Keratinocyte (primary cell): ENCODE data around the gene FAM227A. TPM values are rescaled to one million over a fixed set of nuclear protein-coding genes. Genes with fewer than 3 reads are reported as not detected.

ENCODE experiments used
- DNase-seq: peaks from one replicate; pipeline ENCODE4 v3.0.0-alpha.2; 2011; ENCODE audit warnings: low read depth, missing footprints, low spot score
- FAIRE-seq: peaks from 2 replicates; lab custom pipeline; 2011; peaks lifted over from hg19 to GRCh38; lab: Jason Lieb, UNC
- H2AFZ ChIP-seq: 2 replicates; pipeline ENCODE4 v1.6.0; 2012; ENCODE audit warnings: low read length, control low read depth, inconsistent platforms; ENCODE audit not compliant: control insufficient read depth
- H3K27ac ChIP-seq: 2 replicates; pipeline ENCODE4 v1.5.1; 2011; ENCODE audit warnings: low read length; ENCODE audit not compliant: control insufficient read depth, insufficient read depth
- H3K27me3 ChIP-seq: 3 replicates; pipeline ENCODE4 v1.6.0; 2011; ENCODE audit warnings: low read length; ENCODE audit not compliant: control insufficient read depth, insufficient read depth; ENCODE audit errors: extremely low read depth
- H3K36me3 ChIP-seq, 2 experiments: 2 replicates in 1 of 2; 3 replicates in 1 of 2; pipeline ENCODE4 v1.5.1; 2011; ENCODE audit warnings: low read length in 2 of 2, mild to moderate bottlenecking in 1 of 2; ENCODE audit not compliant: control insufficient read depth in 2 of 2, insufficient read depth in 2 of 2; ENCODE audit errors: extremely low read depth in 1 of 2
- H3K4me1 ChIP-seq: 3 replicates; pipeline ENCODE4 v1.5.1; 2011; ENCODE audit warnings: low read length; ENCODE audit not compliant: control insufficient read depth, insufficient read depth; ENCODE audit errors: extremely low read depth
- H3K4me2 ChIP-seq: 3 replicates; pipeline ENCODE4 v1.6.0; 2011; ENCODE audit warnings: low read depth, low read length; ENCODE audit not compliant: control insufficient read depth, insufficient read depth; ENCODE audit errors: extremely low read depth
- H3K4me3 ChIP-seq, 3 experiments: fragments of 200-600 bp in 1 of 3; sonication (generic) in 1 of 3; 2 replicates in 2 of 3; 3 replicates in 1 of 3; pipeline ENCODE4 v1.5.1; 2011 to 2016; ENCODE audit warnings: low read length in 3 of 3, mild to moderate bottlenecking in 3 of 3, control low read depth in 2 of 3, inconsistent platforms in 1 of 3, low read depth in 1 of 3, mixed read lengths in 1 of 3, mixed run types in 1 of 3, moderate library complexity in 1 of 3; ENCODE audit not compliant: control insufficient read depth in 2 of 3, insufficient read depth in 2 of 3; ENCODE audit errors: extremely low read depth in 1 of 3
- H3K79me2 ChIP-seq: 2 replicates; pipeline ENCODE4 v1.6.0; 2012; ENCODE audit warnings: low read length; ENCODE audit not compliant: control insufficient read depth, insufficient read depth
- H3K9ac ChIP-seq: 3 replicates; pipeline ENCODE4 v1.6.0; 2011; ENCODE audit warnings: low read length; ENCODE audit not compliant: control insufficient read depth, insufficient read depth; ENCODE audit errors: extremely low read depth
- H3K9me1 ChIP-seq: 3 replicates; pipeline ENCODE4 v1.6.0; 2011; ENCODE audit warnings: low read length; ENCODE audit not compliant: control insufficient read depth, insufficient read depth; ENCODE audit errors: extremely low read depth
- H3K9me3 ChIP-seq: 2 replicates; pipeline ENCODE4 v1.5.1; 2012; ENCODE audit warnings: low read depth, low read length; ENCODE audit not compliant: control insufficient read depth
- H4K20me1 ChIP-seq: 3 replicates; pipeline ENCODE4 v1.6.0; 2011; ENCODE audit warnings: low read length; ENCODE audit not compliant: control insufficient read depth, insufficient read depth; ENCODE audit errors: extremely low read depth
- EZH2 ChIP-seq: IDR thresholded peaks from one replicate; pipeline ENCODE4 v1.6.1; 2012; ENCODE audit warnings: inconsistent platforms, mild to moderate bottlenecking, low read length, moderate library complexity
- dilution Hi-C: fragments of 300-500 bp; cut with MboI; formaldehyde crosslinking; loops from one replicate; pipeline ENCODE4 v1.7.0; 2020; ENCODE audit warnings: low sequenced_read_pairs; ENCODE audit not compliant: extremely low pct_ligation_motif_present
- polyA plus RNA-seq, 5 experiments: library from polyadenylated mRNA; depleted of rRNA in 3 of 5; stranded (reverse) in 3 of 5; stranded (forward) in 1 of 5; unstranded in 1 of 5; fragments of >200 nt; gene quantifications; 1 replicate in 1 of 5; 2 replicates in 3 of 5; 3 replicates in 1 of 5; pipeline versions ENCODE4 v1.2.1 to v1.2.3, GENCODE V29; 2011 to 2012; ENCODE audit warnings: missing spikeins in 2 of 5, low read depth in 1 of 5, low replicate concordance in 1 of 5
- TF ChIP-seq, protein P1 (sequence below), 3 experiments: IDR thresholded peaks in 1 of 3; conservative IDR thresholded peaks in 1 of 3; optimal IDR thresholded peaks in 1 of 3; 2 replicates in 2 of 3; 3 replicates in 1 of 3; pipeline versions ENCODE3 to v1.5.1; 2011; ENCODE audit warnings: low read length in 3 of 3, mild to moderate bottlenecking in 3 of 3, moderate library complexity in 2 of 3, control low read depth in 1 of 3, inconsistent platforms in 1 of 3; ENCODE audit not compliant: insufficient read depth in 2 of 3; ENCODE audit errors: extremely low read depth in 1 of 3

The FAM227A gene
- polyA plus RNA-seq, 1 donor (not counting 4 experiments of a cell fraction or from before 2014, with no cell fraction given) = 1.1 TPM

DNA sequence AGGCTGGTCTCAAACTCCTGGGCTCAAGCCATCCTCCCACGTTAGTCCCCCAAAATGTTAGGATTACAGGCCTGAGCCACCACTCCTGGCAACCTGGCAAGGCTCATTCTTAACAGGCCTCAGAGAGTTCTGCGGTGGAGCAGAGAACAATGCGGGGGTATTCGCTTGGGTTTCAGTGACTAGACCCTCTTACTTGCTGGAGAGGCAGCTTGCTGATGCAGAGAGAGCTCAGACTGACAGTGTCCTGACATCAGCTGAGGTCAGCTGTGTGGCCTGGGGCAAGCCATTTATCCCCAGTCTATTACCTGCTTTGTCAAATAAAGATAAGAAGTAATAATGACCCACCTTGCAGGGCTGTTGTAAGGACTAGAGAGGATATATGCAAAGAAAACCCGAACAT is 46.0 kb downstream of the FAM227A start:
- Histone ChIP-seq H3K27me3 (no peaks in the 10 kb centered on the region), H4K20me1 (no peaks in the 10 kb centered on the region), H3K9ac (no peak overlapping the region), H3K27ac (no peak overlapping the region), H3K9me1 (no peaks in the 10 kb centered on the region), H2AFZ (no peak overlapping the region), H3K36me3 (no peaks in the 10 kb centered on the region), H3K4me2 (no peak overlapping the region), H3K9me3 (no peaks in the 10 kb centered on the region), H3K79me2 (no peaks in the 10 kb centered on the region), H3K4me1 (peaks cover 7% of the 10 kb centered on the region), H3K4me3 (no peak overlapping the region)
- dilution Hi-C loops = no loop called here
- TF ChIP-seq, protein P1, sequence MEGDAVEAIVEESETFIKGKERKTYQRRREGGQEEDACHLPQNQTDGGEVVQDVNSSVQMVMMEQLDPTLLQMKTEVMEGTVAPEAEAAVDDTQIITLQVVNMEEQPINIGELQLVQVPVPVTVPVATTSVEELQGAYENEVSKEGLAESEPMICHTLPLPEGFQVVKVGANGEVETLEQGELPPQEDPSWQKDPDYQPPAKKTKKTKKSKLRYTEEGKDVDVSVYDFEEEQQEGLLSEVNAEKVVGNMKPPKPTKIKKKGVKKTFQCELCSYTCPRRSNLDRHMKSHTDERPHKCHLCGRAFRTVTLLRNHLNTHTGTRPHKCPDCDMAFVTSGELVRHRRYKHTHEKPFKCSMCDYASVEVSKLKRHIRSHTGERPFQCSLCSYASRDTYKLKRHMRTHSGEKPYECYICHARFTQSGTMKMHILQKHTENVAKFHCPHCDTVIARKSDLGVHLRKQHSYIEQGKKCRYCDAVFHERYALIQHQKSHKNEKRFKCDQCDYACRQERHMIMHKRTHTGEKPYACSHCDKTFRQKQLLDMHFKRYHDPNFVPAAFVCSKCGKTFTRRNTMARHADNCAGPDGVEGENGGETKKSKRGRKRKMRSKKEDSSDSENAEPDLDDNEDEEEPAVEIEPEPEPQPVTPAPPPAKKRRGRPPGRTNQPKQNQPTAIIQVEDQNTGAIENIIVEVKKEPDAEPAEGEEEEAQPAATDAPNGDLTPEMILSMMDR (optimal IDR thresholded peaks at IDR 0.05 in 1 of 3, IDR thresholded peaks at IDR 0.05 in 1 of 3, conservative IDR thresholded peaks at IDR 0.05 in 1 of 3; ENCODE audit: extremely low read depth in 1 of 3, insufficient read depth in 2 of 3, low read length in 3 of 3) = no peak
- TF ChIP-seq EZH2 = no peak
- DNase-seq = no peak
- FAIRE-seq = no peak

DNA sequence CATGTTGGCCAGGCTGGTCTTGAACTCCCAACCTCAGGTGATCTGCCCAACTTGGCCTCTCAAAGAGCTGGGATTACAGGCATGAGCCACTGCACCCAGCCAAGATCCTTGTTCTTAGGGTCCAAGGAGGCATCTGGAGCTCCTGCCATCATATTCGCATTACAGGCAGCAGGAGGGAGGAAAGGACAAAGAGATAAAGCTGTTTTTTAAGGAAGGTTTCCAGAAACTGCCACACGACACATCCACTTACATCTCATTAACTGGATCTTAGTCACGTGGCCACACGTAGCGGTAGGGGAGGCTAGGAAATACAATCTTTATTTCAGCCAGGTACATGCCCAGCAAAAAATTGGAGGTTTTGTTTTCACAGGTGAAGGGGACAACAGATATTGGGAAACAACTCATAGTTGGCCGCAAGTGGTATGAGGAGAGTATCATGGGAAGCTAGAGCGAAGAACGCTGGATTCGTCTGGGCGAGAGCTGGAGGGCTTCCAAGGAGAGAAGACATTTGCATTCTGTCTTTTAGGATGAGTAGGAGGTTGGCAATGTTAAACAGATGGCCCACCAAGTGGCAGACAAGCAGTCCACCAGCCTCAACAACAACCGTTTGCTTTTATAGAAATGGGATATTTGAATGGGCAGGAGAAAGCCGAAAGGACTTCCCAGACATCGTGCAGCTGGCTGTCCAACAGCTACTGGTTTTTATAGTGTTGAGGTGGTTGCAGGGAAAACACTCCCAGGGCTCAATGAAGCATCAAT is 47.0 kb downstream of the FAM227A start:
- H4K20me1 ChIP-seq = no peaks in the 10 kb centered on the region
- FAIRE-seq = no peak
- no peak overlapping the region for H3K4me3 ChIP-seq
- H3K79me2 ChIP-seq = no peaks in the 10 kb centered on the region
- no peak for DNase-seq
- no peak overlapping the region for H3K4me2 ChIP-seq
- dilution Hi-C loops = no loop called here
- H3K36me3 ChIP-seq = no peaks in the 10 kb centered on the region
- no peak overlapping the region for H3K9ac ChIP-seq
- no peak overlapping the region for H3K27ac ChIP-seq
- no peak overlapping the region for H2AFZ ChIP-seq
- no peaks in the 10 kb centered on the region for H3K9me3 ChIP-seq
- H3K9me1 ChIP-seq = no peaks in the 10 kb centered on the region
- no peaks in the 10 kb centered on the region for H3K27me3 ChIP-seq
- TF ChIP-seq EZH2 = no peak
- TF ChIP-seq, protein P1 (optimal IDR thresholded peaks at IDR 0.05 in 1 of 3, IDR thresholded peaks at IDR 0.05 in 1 of 3, conservative IDR thresholded peaks at IDR 0.05 in 1 of 3; ENCODE audit: extremely low read depth in 1 of 3, insufficient read depth in 2 of 3, low read length in 3 of 3) = no peak
- peaks cover 7% of the 10 kb centered on the region for H3K4me1 ChIP-seq
